Measurements from ENCODE around the gene PRRT1B. TPM values are rescaled to one million over a fixed set of nuclear protein-coding genes. Genes with fewer than 3 reads are reported as not detected.

Gene PRRT1B
- total and polyA plus RNA-seq, 2 donors from 2014 or later, result 1.0 TPM; not detected in 1

- DNase-seq (no peak), FAIRE-seq (no peak)
- Histone ChIP-seq H3K27ac (ENCODE audit: low read depth in 2 of 2, low read length in 2 of 2) (no peak overlapping the region), H3K27me3 (ENCODE audit: control insufficient read depth, insufficient read depth, low read length) (no peaks in the 10 kb centered on the region), H3K4me3 (ENCODE audit: low read length in 3 of 3) (no peak overlapping the region), H3K4me1 (ENCODE audit: control insufficient read depth in 2 of 3, insufficient read depth in 2 of 3, low read depth in 1 of 3, low read length in 3 of 3) (peaks cover 0 to 19% (median 12%) of the 10 kb centered on the region in 3 donors), H3K9ac (ENCODE audit: low read length in 3 of 3) (no peak overlapping the region), H3K9me3 (ENCODE audit: control insufficient read depth in 2 of 3, insufficient read depth in 1 of 3, low read length in 3 of 3) (no peaks in the 10 kb centered on the region), H3K36me3 (ENCODE audit: control insufficient read depth in 2 of 3, insufficient read depth in 3 of 3, low read length in 3 of 3) (peaks cover 2 to 39% (median 26%) of the 10 kb centered on the region in 3 donors)
- intact Hi-C loops (cut with DNase I), result no loop called here
- TF ChIP-seq CTCF (IDR thresholded peaks at IDR 0.05; ENCODE audit: borderline replicate concordance, extremely low read depth, insufficient read depth), result no peak
Measured at GRCh38 chr9:131499254-131499767, 46.0 kb upstream of the PRRT1B start.

- no peak overlapping the region for H3K4me3 ChIP-seq (ENCODE audit: low read length in 3 of 3)
- TF ChIP-seq CTCF (IDR thresholded peaks at IDR 0.05; ENCODE audit: borderline replicate concordance, extremely low read depth, insufficient read depth), result no peak
- no peak overlapping the region for H3K9ac ChIP-seq (ENCODE audit: low read length in 3 of 3)
- no peaks in the 10 kb centered on the region for H3K27me3 ChIP-seq (ENCODE audit: control insufficient read depth, insufficient read depth, low read length)
- H3K9me3 ChIP-seq (ENCODE audit: control insufficient read depth in 2 of 3, insufficient read depth in 1 of 3, low read length in 3 of 3), result no peaks in the 10 kb centered on the region
- H3K27ac ChIP-seq (ENCODE audit: low read depth in 2 of 2, low read length in 2 of 2), result no peak overlapping the region
- intact Hi-C loops (cut with DNase I), result no loop called here
- DNase-seq, result no peak
- H3K36me3 ChIP-seq (ENCODE audit: control insufficient read depth in 2 of 3, insufficient read depth in 3 of 3, low read length in 3 of 3), result peaks cover 2 to 34% (median 19%) of the 10 kb centered on the region in 3 donors
- peaks cover 0 to 20% (median 13%) of the 10 kb centered on the region in 3 donors for H3K4me1 ChIP-seq (ENCODE audit: control insufficient read depth in 2 of 3, insufficient read depth in 2 of 3, low read depth in 1 of 3, low read length in 3 of 3)
- FAIRE-seq, result no peak
Measured at GRCh38 chr9:131500377-131500776, 44.9 kb upstream of the PRRT1B start.

- Histone ChIP-seq H3K27me3 (ENCODE audit: control insufficient read depth, insufficient read depth, low read length) (no peaks in the 10 kb centered on the region), H3K9me3 (ENCODE audit: control insufficient read depth in 2 of 3, insufficient read depth in 1 of 3, low read length in 3 of 3) (no peaks in the 10 kb centered on the region), H3K4me1 (ENCODE audit: control insufficient read depth in 2 of 3, insufficient read depth in 2 of 3, low read depth in 1 of 3, low read length in 3 of 3) (peaks cover 0 to 20% (median 13%) of the 10 kb centered on the region in 3 donors), H3K4me3 (ENCODE audit: low read length in 3 of 3) (no peak overlapping the region), H3K27ac (ENCODE audit: low read depth in 2 of 2, low read length in 2 of 2) (no peak overlapping the region), H3K36me3 (ENCODE audit: control insufficient read depth in 2 of 3, insufficient read depth in 3 of 3, low read length in 3 of 3) (peaks cover 2 to 27% (median 14%) of the 10 kb centered on the region in 3 donors), H3K9ac (ENCODE audit: low read length in 3 of 3) (no peak overlapping the region)
- intact Hi-C loops (cut with DNase I), result no loop called here
- FAIRE-seq, result no peak
- no peak for DNase-seq
- no peak for TF ChIP-seq CTCF (IDR thresholded peaks at IDR 0.05; ENCODE audit: borderline replicate concordance, extremely low read depth, insufficient read depth)
Measured at GRCh38 chr9:131500939-131501541, 44.3 kb upstream of the PRRT1B start.

Measured in kidney (tissue), 14 donors.